Stimulated activated CD4-positive, alpha-beta T cell treated with anti-CD3 and anti-CD28 coated beads, Interleukin-4, amount 100 ng/mL, for 48 hours (primary cell): ENCODE measurements around the gene FRZB.

Experiments
- DNase-seq, 2 donors: peaks; one replicate each; pipeline ENCODE4 v3.0.0-alpha.2; 2020; ENCODE audit warnings: low read depth in 2 of 2

Gene FRZB

GRCh38 chr2:182798736-182799135 is 67.7 kb downstream of the FRZB start:
- DNase-seq, result no peak

GRCh38 chr2:182792441-182792840 is 74.0 kb downstream of the FRZB start:
- DNase-seq, result no peak

- DNase-seq, result no peak
Measured at GRCh38 chr2:182784777-182785176, 81.7 kb downstream of the FRZB start.

GRCh38 chr2:182784058-182784706 is 82.3 kb downstream of the FRZB start:
- DNase-seq, result no peak
